ENCODE data around the gene TRIL. TPM values are rescaled to one million over a fixed set of nuclear protein-coding genes. Genes with fewer than 3 reads are reported as not detected.

The TRIL gene
- total RNA-seq, 2 experiments from 2014 or later: not detected

- ATAC-seq (no peak), DNase-seq (no peak)
- H3K4me1 Mint-ChIP-seq: no peaks in the 10 kb centered on the region
- no peaks in the 10 kb centered on the region for H3K36me3 Mint-ChIP-seq (ENCODE audit: low read depth)
- H3K27me3 Mint-ChIP-seq: peaks cover 8% of the 10 kb centered on the region
- H3K9me3 Mint-ChIP-seq (ENCODE audit: low read depth): no peaks in the 10 kb centered on the region
- H3K27ac Mint-ChIP-seq: no peak overlapping the region
- ChIA-PET POLR2A (interaction anchor here (0.6 kb wide), 1 partner anchor 197 kb away, joined by 7 read pairs; no protein-coding TSS in a partner anchor), CTCF (interaction anchor here (0.7 to 2.6 kb wide), 4 partner anchors 16 to 533 kb away, joined by 3 to 12 read pairs (median 4); no protein-coding TSS in a partner anchor)
- no peak overlapping the region for H3K4me3 Mint-ChIP-seq
- intact Hi-C loops (cut with DNase I, micrococcal nuclease): no loop called here
Measured at GRCh38 chr7:28904578-28905048, 53.5 kb downstream of the TRIL start.

- no peak for DNase-seq
- no peaks in the 10 kb centered on the region for H3K9me3 Mint-ChIP-seq (ENCODE audit: low read depth)
- H3K27ac Mint-ChIP-seq: no peak overlapping the region
- H3K4me1 Mint-ChIP-seq: no peaks in the 10 kb centered on the region
- POLR2A ChIA-PET: interaction anchor here (0.6 kb wide), 1 partner anchor 197 kb away, joined by 7 read pairs; no protein-coding TSS in a partner anchor
- intact Hi-C loops (cut with DNase I, micrococcal nuclease): no loop called here
- H3K4me3 Mint-ChIP-seq: no peak overlapping the region
- H3K27me3 Mint-ChIP-seq: peaks cover 8% of the 10 kb centered on the region
- CTCF ChIA-PET: interaction anchor here (0.7 to 2.6 kb wide), 2 partner anchors 18 to 20 kb away, joined by 3 to 12 read pairs; no protein-coding TSS in a partner anchor
- no peak for ATAC-seq
- no peaks in the 10 kb centered on the region for H3K36me3 Mint-ChIP-seq (ENCODE audit: low read depth)
Measured at GRCh38 chr7:28903730-28904577, 54.2 kb downstream of the TRIL start.

Other genes with a start within 250 kb of the TRIL start
- gene CPVL, start 188.2 kb upstream of the TRIL start, total RNA-seq: not detected
- gene CHN2, start 236.4 kb upstream of the TRIL start, total RNA-seq: under 1 TPM; 0.25 to 0.39 TPM

Data from activated CD4-positive, alpha-beta T cell treated with anti-CD3 and anti-CD28 coated beads for 36 hours (primary cell).